ENCODE data around the gene RAB40B.

Gene RAB40B

DNA sequence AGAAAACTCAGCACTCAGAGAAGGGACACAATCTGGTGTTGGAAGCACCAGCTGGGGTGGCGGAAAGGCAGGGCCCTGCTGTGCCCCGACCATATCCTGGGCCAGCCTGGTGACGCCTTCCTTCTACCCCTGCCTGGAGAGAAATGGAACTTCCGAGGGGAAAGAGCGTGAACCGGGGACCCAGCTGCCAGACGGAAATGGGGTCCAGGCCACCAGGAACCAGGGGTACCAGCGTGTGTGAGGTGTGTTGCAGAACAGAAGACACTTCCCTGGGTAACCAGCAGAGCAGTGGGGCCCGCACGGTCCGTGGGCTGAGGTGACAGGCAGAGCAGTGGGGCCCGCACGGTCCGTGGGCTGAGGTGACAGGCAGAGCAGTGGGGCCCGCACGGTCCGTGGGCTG is 6.8 kb downstream of the RAB40B start:
- DNase-seq (ENCODE audit: low read depth), result no peak

DNA sequence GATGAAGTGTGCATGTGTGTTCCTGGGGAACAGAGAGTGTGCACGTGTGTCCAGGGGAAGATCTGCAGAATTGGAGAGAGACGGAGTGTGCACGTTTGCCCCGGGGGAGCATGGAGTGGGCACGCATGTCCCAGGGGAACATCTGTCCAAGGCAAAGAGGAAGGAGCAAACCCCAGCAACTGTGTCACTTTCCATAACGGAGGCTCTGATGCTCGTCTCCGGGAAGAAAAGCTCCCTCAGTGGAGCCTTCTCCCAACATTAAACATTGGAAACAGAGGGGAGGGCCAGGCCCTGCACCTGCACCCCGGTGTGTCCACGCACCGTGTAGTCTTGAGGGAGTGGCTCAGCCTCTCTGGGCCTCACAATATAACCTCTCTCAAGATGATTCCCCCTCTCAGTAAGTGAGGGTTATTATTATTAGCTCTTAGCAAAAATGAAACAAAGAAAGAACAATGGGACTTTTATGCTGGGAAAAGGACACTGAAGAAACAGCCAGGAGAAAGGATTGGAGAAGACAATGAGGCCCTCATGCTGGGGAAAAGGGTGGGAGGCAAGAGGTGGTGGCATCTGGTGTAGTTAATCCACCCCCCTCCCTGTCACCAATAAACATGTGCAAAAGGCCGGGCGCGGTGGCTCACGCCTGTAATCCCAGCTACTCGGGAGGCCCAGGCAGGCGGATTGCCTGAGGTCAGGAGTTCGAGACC is 7.6 kb downstream of the RAB40B start:
- DNase-seq (ENCODE audit: low read depth), result no peak

GRCh38 chr17:82689077-82689476 is 9.4 kb downstream of the RAB40B start:
- DNase-seq (ENCODE audit: low read depth), result no peak

DNA sequence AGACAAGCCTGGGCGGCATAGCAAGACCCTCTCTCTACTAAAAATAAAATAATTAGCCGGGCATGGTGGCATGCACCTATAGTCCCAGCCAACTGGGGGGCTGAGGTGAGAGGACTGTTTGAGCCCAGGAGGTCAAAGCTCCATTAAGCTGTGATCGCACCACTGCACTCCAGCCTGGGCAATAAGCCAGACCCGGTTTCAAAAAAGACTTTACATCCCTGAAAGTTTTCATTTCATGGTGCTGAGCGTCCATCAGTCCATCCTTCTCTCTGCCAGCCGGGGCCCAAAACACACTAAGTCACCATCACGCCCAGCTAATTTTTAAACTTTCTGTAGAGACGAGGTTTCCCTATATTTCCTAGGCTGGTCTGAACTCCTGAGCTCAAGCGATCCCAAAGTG is 10.6 kb downstream of the RAB40B start:
- no peak for DNase-seq (ENCODE audit: low read depth)

- DNase-seq (ENCODE audit: low read depth), result no peak
Measured at GRCh38 chr17:82687375-82687861, 11.1 kb downstream of the RAB40B start.

- DNase-seq (ENCODE audit: low read depth), result no peak
Measured at GRCh38 chr17:82686366-82687324, 11.9 kb downstream of the RAB40B start.

DNA sequence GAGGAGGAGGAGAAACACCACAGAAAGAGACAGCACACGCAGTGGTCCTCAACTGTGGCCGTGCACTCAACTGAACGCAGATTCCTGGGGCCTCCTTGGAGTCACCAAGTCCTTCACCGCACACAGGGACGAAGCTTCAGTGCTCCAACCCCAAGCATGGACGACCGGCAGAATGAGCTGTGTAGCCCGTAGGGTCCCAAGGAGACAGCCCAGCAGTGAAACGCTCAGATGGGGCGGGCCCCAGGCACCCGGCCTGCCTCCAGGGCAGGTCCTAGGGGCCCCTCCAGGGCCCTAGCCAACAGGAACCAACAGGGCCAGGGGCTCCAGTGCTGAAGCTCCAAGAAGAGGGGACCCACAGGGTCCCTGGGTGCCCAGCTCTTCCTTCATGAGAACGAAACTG is 13.2 kb downstream of the RAB40B start:
- DNase-seq (ENCODE audit: low read depth), result no peak

DNA sequence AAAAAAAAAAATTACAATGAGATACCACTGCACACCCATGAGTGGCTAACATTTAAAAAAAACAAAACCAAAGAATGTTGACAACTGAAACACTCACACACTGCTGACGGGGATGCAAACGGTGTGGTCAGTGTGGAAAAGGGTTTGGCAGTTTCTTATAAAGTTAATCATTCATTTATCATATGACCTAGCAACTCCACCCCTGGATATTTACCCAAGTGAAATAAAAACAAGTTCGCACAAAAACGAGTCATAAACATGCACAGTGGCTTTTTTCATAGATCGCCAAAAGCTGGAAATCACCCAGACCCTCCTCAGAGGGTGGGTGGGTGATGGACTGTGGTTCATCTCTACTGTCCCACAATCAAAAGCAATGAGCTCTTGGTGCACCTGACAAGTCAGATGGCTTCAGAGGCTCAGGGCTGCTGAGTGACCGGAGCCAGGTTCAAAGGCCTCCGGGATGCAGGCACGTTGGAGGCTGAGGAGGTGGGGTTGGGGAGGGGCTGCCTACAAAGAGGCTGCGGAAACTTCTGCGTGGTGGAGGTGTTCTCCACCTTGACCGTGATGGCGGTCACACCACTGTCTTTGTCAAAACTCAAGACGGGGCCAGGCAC is 14.2 kb downstream of the RAB40B start:
- no peak for DNase-seq (ENCODE audit: low read depth)

DNA sequence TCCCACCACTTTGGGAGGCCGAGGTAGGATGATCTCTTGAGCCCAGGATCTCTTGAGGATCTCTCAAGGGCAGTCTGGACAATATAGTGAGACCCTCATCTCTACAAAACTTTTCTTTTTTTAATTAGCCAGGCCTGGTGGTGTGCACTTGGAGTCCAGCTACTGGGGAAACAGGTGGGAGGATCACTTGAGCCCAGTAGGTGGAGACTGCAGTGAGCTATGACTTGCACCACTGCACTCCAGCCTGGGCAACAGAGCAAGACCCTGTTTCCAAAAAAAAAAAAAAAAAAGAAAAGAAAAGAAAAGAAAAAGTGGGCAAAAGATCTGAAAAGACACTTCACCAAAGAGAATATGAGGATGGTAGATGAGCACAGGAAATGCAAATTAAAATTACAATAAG is 15.0 kb downstream of the RAB40B start:
- DNase-seq (ENCODE audit: low read depth), result no peak

DNA sequence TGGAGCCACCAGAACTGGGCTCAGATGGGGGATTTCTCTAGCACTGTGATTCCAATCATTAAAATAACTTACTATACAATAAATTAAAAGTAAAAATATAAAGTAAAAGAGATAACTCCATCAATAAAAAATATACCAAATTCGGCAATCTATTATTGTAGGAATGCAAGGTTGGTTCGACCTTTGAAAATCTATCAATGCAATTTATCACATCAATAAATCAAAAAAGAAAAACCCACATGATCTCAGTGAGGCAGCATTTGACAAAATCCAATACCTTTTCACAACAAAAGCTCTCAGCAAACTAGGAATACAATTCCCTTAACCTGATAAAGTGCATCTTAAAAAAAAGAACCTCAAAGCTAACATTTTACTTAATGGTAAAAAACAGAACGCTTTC is 17.0 kb downstream of the RAB40B start:
- DNase-seq (ENCODE audit: low read depth), result no peak

GRCh38 chr17:82679586-82680465 is 18.7 kb downstream of the RAB40B start:
- no peak for DNase-seq (ENCODE audit: low read depth)

GRCh38 chr17:82678265-82678891 is 20.1 kb downstream of the RAB40B start:
- DNase-seq (ENCODE audit: low read depth), result no peak

DNA sequence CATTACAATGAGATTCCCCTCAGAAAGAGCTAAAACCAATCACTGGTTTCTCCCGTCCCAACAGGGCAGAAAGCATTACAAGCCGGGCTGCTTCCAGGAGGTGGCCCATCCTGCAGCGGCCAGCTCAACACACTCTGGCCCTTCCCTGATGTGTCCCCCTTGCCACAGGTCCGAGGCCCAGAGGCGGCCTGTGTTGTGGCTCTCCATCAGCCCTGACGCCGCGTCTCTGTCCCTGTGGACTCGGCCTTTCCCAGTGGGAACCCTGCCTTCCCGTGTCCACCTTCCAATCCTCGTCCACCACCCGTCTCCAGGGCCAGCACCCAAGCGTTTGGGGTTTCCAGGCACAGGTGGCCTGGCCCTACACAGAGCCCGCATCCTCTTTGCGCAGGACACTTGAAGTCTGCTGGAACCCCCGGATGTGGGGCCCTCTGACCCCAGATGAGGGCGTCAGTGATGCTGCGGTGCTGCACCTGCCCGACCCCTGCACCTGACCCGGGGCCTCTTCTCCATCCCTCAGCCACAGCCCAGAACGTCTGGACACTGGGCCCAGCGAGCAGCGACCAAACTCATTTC is 21.1 kb downstream of the RAB40B start:
- no peak for DNase-seq (ENCODE audit: low read depth)

GRCh38 chr17:82675476-82676245 is 22.8 kb downstream of the RAB40B start:
- DNase-seq (ENCODE audit: low read depth), result no peak

DNA sequence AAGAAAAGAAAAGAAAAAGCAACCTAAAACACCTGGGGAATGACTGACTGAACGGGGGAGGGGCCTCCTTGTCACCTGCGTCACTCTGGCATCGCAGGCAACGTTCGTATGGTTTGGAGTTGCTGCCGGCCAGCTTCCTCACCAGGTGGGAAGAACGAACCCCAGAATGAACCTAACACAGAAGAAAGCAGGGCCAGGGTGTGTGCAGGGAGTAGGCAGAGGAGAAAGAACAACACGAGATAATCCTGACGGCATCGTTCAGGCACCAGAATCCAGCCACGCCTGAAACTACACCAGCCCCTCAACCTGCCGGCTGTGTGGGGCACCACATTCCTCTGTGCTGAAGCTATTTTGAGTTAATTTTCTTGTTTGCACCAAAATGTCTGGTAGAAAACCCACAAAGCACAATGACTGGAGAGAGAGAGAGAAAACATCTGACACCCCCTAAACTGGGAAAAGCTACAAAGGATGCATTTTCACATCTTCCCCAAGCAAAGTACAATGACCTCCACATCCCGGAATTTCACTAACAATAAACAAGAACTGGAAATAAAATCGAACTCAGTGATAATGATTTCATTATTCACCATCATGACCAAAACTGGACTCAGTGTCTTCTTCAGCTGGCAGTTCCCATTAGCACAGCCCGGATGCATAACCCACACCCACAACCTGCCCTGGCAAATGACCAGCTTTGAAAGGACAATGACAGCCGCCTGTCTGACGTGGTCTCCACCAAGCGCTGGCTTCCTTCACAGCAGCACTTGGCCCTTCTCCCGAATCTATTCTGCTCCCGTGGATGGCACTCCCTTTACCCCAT is 23.6 kb downstream of the RAB40B start:
- no peak for DNase-seq (ENCODE audit: low read depth)

- DNase-seq (ENCODE audit: low read depth), result no peak
Measured at GRCh38 chr17:82670661-82671450, 27.6 kb downstream of the RAB40B start.

GRCh38 chr17:82668631-82669099 is 29.8 kb downstream of the RAB40B start:
- no peak for DNase-seq (ENCODE audit: low read depth)

- no peak for DNase-seq (ENCODE audit: low read depth)
Measured at GRCh38 chr17:82668024-82668630, 30.4 kb downstream of the RAB40B start.

Data from stimulated activated CD8-positive, alpha-beta memory T cell treated with anti-CD3 and anti-CD28 coated beads, Interleukin-12 subunit alpha, Interleukin-12 subunit beta, amount 100 ng/mL, for 1 hour (primary cell).